Epithelial cell of alveolus of lung (primary cell): ENCODE data around the gene WARS2. TPM values are rescaled to one million over a fixed set of nuclear protein-coding genes. Genes with fewer than 3 reads are reported as not detected.

Source experiments
- total RNA-seq: library from RNA; depleted of rRNA; stranded (reverse); fragments of >200 nt; gene quantifications from 2 replicates; pipeline ENCODE4 v1.2.1, GENCODE V29; 2015

The WARS2 gene
- 10.1 and 10.3 TPM in 2 replicates for total RNA-seq

DNA sequence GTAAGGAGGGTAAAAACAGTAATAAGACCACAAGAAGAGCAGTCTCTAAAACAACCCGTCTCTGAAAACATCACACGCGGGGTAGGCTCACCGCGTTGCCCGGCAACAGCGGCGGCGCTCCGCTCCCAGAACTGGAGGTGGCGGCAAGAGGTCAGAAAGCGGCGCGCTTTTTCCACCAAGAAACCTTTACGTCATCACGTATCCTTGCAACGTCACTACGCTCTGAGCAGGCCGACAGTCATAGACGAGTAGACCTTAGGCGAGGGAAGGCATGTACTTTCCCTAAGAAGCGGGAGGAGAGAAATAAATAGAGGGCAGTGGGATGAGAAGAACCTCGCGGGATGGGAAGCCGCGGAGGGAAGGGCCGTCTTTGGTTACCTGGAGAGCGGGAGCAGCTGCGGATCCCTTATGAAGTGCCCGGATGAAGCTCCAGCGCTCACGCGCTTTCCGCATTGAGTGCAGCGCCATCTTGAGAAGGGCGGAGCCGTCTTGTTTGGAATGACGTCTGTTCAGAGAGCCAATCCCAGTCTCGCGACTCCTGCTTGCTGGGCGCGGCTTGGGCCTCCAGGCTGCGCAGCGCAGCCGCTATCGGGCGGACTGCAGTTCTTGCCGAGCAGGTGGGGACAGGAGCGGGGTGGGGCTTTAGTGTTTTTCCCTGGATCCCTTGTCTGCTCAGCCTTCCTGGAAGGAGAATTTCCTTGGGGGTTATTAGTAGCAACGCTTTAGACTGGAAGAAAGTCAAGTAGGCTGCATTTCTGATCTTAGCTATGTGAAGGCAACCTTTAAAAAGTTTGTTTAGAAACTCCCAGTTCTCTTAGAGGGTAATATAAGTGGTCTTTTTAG is at the start of gene WARS2:
TSS of gene WARS2 (minus strand) at position 477 of the 843 bp plus-strand sequence. CDS start at position 468, 9 bp downstream.

GRCh38 chr1:118988186-118989005 is 152.1 kb downstream of the WARS2 start, which contains the start of gene TBX15:
TSS of gene TBX15 (minus strand) at chr1:118988343. CDS start at chr1:118987795, 548 bp downstream.

Other genes with a start within 250 kb of the WARS2 start
- gene TBX15, start 152.3 kb downstream of the WARS2 start, total RNA-seq, result 0.24 and 0.39 TPM in 2 replicates
- not detected in 2 replicates for gene HAO2, start 228.1 kb upstream of the WARS2 start, total RNA-seq